B cell (primary cell): ENCODE results near the gene OPHN1. TPM values are rescaled to one million over a fixed set of nuclear protein-coding genes. Genes with fewer than 3 reads are reported as not detected.

Source experiments
- ATAC-seq: fragments of 200-7000 bp; cut with Tn5 transposase; one replicate; pipeline ENCODE4 v1.10.0; 2021; ENCODE audit warnings: low read depth, mild to moderate bottlenecking, moderate number of reproducible peaks, moderate library complexity
- CTCF ChIA-PET: fragments of 350-600 bp; sonication (Branson Sonifier 250); formaldehyde crosslinking; loops from one replicate; lab custom pipeline; 2021; ENCODE audit warnings: antibody characterized with exemption, inconsistent platforms; lab: Charles Lee
- POLR2A ChIA-PET: fragments of 350-600 bp; sonication (Branson Sonifier 250); formaldehyde crosslinking; loops from one replicate; lab custom pipeline; 2021; ENCODE audit warnings: antibody characterized with exemption; lab: Charles Lee
- DNase-seq: peaks from one replicate; pipeline ENCODE4 v3.0.0; 2013
- H2AFZ ChIP-seq: 2 replicates; pipeline ENCODE4 v1.6.1; 2012; ENCODE audit warnings: mild to moderate bottlenecking, low read depth, low read length; ENCODE audit not compliant: insufficient read depth, poor library complexity, severe bottlenecking
- H3K27ac ChIP-seq, 2 donors: 1 replicate in 1 of 2; 2 replicates in 1 of 2; pipeline ENCODE4 v1.5.1; 2012 to 2013; ENCODE audit warnings: low read length in 2 of 2, mild to moderate bottlenecking in 2 of 2, moderate library complexity in 1 of 2
- H3K27me3 ChIP-seq, 4 experiments: fragments of 200-600 bp in 1 of 4; sonication (generic) in 1 of 4; replicated peaks in 1 of 4; 1 replicate in 2 of 4; 2 replicates in 2 of 4; pipeline versions ENCODE4 v1.6.1 to v1.7.0; 2013 to 2016; ENCODE audit warnings: low read length in 3 of 4, mild to moderate bottlenecking in 2 of 4, mixed read lengths in 1 of 4, moderate library complexity in 1 of 4; ENCODE audit not compliant: insufficient read depth in 4 of 4, control insufficient read depth in 3 of 4; ENCODE audit errors: control extremely low read depth in 1 of 4
- H3K36me3 ChIP-seq, 2 experiments: replicated peaks in 1 of 2; 1 replicate in 1 of 2; 2 replicates in 1 of 2; pipeline versions ENCODE4 v1.6.1 to v1.7.1; 2013; ENCODE audit warnings: low read length in 1 of 2; ENCODE audit not compliant: insufficient read depth in 2 of 2, control insufficient read depth in 1 of 2; ENCODE audit errors: control extremely low read depth in 1 of 2, extremely low read depth in 1 of 2
- H3K4me1 ChIP-seq, 2 donors: fragments of 200-600 bp in 1 of 2; sonication (generic) in 1 of 2; 1 replicate in 1 of 2; 2 replicates in 1 of 2; pipeline versions ENCODE4 v1.5.1 to v1.6.1; 2013 to 2017; ENCODE audit warnings: low read length in 2 of 2; ENCODE audit not compliant: control insufficient read depth in 2 of 2, insufficient read depth in 2 of 2
- H3K4me2 ChIP-seq: replicated peaks from 2 replicates; pipeline ENCODE3; 2012; ENCODE audit warnings: mild to moderate bottlenecking, low read depth, low read length; ENCODE audit not compliant: poor library complexity, severe bottlenecking
- H3K4me3 ChIP-seq, 5 experiments: fragments of 200-600 bp in 1 of 5; sonication (generic) in 1 of 5; 1 replicate in 3 of 5; 2 replicates in 2 of 5; pipeline versions ENCODE4 v1.5.1 to v1.7.0; 2011 to 2016; ENCODE audit warnings: low read length in 4 of 5, mild to moderate bottlenecking in 4 of 5, low read depth in 2 of 5, control low read depth in 1 of 5, moderate library complexity in 1 of 5; ENCODE audit not compliant: insufficient read depth in 1 of 5; ENCODE audit errors: control extremely low read depth in 1 of 5, extremely low read depth in 1 of 5
- H3K79me2 ChIP-seq: fragments of 200-600 bp; sonication (generic); one replicate; pipeline ENCODE4 v1.6.0; 2016; ENCODE audit warnings: low read length; ENCODE audit not compliant: control insufficient read depth, insufficient read depth
- H3K9ac ChIP-seq: fragments of 200-600 bp; sonication (generic); 2 replicates; pipeline ENCODE4 v1.6.1; 2017; ENCODE audit warnings: mild to moderate bottlenecking, low read length, moderate library complexity
- H3K9me3 ChIP-seq, 3 donors: one replicate each; pipeline versions ENCODE4 v1.6.1 to v1.7.1; 2013; ENCODE audit warnings: low read length in 2 of 3; ENCODE audit not compliant: control insufficient read depth in 2 of 3, insufficient read depth in 1 of 3; ENCODE audit errors: control extremely low read depth in 1 of 3
- H4K20me1 ChIP-seq: 2 replicates; pipeline ENCODE4 v1.6.0; 2012; ENCODE audit warnings: mild to moderate bottlenecking, low read length; ENCODE audit not compliant: insufficient read depth, control insufficient read depth, poor library complexity, severe bottlenecking
- H3K27ac Mint-ChIP-seq: one replicate; pipeline ENCODE4 v1.8.0; 2021; ENCODE audit warnings: mixed read lengths
- H3K27me3 Mint-ChIP-seq: one replicate; pipeline ENCODE4 v1.8.0; 2021; ENCODE audit warnings: mixed read lengths
- H3K4me1 Mint-ChIP-seq: one replicate; pipeline ENCODE4 v1.8.0; 2021; ENCODE audit warnings: mixed read lengths
- H3K4me3 Mint-ChIP-seq: one replicate; pipeline ENCODE4 v1.8.0; 2021; ENCODE audit warnings: mixed read lengths
- H3K9me3 Mint-ChIP-seq: one replicate; pipeline ENCODE4 v1.8.0; 2022; ENCODE audit warnings: mixed read lengths; ENCODE audit not compliant: insufficient read depth
- EZH2 ChIP-seq: IDR thresholded peaks from 2 replicates; pipeline ENCODE4 v1.6.1; 2012; ENCODE audit warnings: borderline replicate concordance, low read depth, mild to moderate bottlenecking, moderate library complexity, low read length; ENCODE audit not compliant: insufficient read depth, poor library complexity, severe bottlenecking
- WGBS: methylation state at CpG from one replicate; pipeline ENCODE4 v1.1.5; 2013; ENCODE audit warnings: missing lambda C conversion rate; ENCODE audit not compliant: insufficient coverage; 5-methylcytosine and 5-hydroxymethylcytosine counted together
- intact Hi-C: fragments of 100-400 bp; cut with micrococcal nuclease; formaldehyde crosslinking; loops from one replicate; pipeline ENCODE4 v1.10.0; 2022
- polyA plus RNA-seq: library from polyadenylated mRNA; depleted of rRNA; stranded (reverse); fragments of >200 nt; gene quantifications from 2 replicates; pipeline ENCODE4 v1.2.3, GENCODE V29; 2012
- total RNA-seq, 2 donors: library from RNA; stranded (reverse); fragments of 120-200 nt in 1 of 2; gene quantifications; 1 replicate in 1 of 2; 2 replicates in 1 of 2; pipeline versions ENCODE4 v1.2.3 to v1.2.4, GENCODE V29; 2013 to 2022
- TF ChIP-seq, protein P1 (sequence below): fragments of 200-600 bp; IDR thresholded peaks from one replicate; pipeline ENCODE4 v1.8.0; 2022; ENCODE audit warnings: antibody characterized with exemption, mild to moderate bottlenecking

The OPHN1 gene
- total and polyA plus RNA-seq, 2 donors (not counting 1 experiment from before 2014, with no cell fraction given), result 0.03 to 0.17 TPM

DNA sequence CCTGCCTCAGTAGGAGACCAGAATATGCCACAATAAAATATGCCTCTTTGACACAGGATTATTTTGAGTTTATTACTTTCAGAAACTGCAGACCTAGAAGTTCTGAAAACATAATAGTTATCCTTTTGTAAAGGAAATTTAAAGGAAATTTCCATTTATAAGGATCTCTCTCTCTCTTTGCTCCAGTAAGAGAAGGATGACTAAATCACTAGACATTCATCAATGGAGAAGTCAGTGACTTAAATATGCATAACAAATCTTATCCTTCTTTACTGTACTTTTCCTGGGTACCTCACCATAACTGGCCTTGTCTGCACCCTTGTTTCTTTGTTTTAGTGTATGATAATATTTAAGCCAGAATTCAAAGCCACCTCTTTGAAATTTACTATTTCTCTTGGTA lies 28.3 kb upstream of the OPHN1 start:
- Mint-ChIP-seq H3K9me3 (no peaks in the 10 kb centered on the region), H3K27ac (no peak overlapping the region), H3K27me3 (no peaks in the 10 kb centered on the region), H3K4me1 (no peaks in the 10 kb centered on the region), H3K4me3 (no peak overlapping the region)
- Histone ChIP-seq H3K9ac (no peak overlapping the region), H3K4me1 (no peaks in the 10 kb centered on the region), H4K20me1 (no peaks in the 10 kb centered on the region), H3K4me3 (no peak overlapping the region), H3K4me2 (no peak overlapping the region), H3K9me3 (no peaks in the 10 kb centered on the region), H2AFZ (no peak overlapping the region), H3K79me2 (no peaks in the 10 kb centered on the region), H3K27ac (no peak overlapping the region), H3K27me3 (no peaks in the 10 kb centered on the region), H3K36me3 (no peaks in the 10 kb centered on the region)
- CTCF ChIA-PET, result no interaction called here
- intact Hi-C loops, result no loop called here
- ATAC-seq, result no peak
- POLR2A ChIA-PET, result no interaction called here
- TF ChIP-seq, protein P1, sequence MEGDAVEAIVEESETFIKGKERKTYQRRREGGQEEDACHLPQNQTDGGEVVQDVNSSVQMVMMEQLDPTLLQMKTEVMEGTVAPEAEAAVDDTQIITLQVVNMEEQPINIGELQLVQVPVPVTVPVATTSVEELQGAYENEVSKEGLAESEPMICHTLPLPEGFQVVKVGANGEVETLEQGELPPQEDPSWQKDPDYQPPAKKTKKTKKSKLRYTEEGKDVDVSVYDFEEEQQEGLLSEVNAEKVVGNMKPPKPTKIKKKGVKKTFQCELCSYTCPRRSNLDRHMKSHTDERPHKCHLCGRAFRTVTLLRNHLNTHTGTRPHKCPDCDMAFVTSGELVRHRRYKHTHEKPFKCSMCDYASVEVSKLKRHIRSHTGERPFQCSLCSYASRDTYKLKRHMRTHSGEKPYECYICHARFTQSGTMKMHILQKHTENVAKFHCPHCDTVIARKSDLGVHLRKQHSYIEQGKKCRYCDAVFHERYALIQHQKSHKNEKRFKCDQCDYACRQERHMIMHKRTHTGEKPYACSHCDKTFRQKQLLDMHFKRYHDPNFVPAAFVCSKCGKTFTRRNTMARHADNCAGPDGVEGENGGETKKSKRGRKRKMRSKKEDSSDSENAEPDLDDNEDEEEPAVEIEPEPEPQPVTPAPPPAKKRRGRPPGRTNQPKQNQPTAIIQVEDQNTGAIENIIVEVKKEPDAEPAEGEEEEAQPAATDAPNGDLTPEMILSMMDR, result no peak
- TF ChIP-seq EZH2, result no peak
- DNase-seq, result no peak

DNA sequence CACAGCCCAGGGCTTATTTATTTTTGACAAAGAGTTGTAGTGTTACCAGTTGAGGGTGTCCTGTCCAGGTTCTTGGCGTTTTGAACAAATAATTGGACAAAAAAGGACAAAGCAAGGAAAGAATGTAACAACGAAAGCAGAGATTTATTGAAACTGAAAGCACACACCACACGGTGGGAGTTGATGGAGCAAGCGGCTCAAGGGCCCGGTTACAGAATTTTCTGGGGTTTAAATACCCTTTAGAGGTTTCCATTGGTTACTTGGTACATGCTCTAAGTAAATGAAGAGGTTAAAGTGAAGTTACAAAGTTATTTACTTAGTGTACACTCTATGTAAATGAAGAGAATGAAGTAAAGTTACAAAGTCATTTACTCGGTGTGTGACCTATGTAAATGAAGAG lies 27.8 kb upstream of the OPHN1 start:
- Histone ChIP-seq H3K4me2 (no peak overlapping the region), H3K36me3 (no peaks in the 10 kb centered on the region), H3K27me3 (no peaks in the 10 kb centered on the region), H3K27ac (no peak overlapping the region), H3K79me2 (no peaks in the 10 kb centered on the region), H3K9me3 (no peaks in the 10 kb centered on the region), H4K20me1 (no peaks in the 10 kb centered on the region), H3K9ac (no peak overlapping the region), H2AFZ (no peak overlapping the region), H3K4me1 (no peaks in the 10 kb centered on the region), H3K4me3 (no peak overlapping the region)
- WGBS, result 100% methylated on average over 1 of the region's 6 CpGs
- TF ChIP-seq, protein P1, result no peak
- no peaks in the 10 kb centered on the region for H3K9me3 Mint-ChIP-seq
- ChIA-PET POLR2A (no interaction called here), CTCF (no interaction called here)
- H3K27ac Mint-ChIP-seq, result no peak overlapping the region
- no peak overlapping the region for H3K4me3 Mint-ChIP-seq
- intact Hi-C loops, result no loop called here
- DNase-seq (no peak), ATAC-seq (no peak)
- no peaks in the 10 kb centered on the region for H3K4me1 Mint-ChIP-seq
- H3K27me3 Mint-ChIP-seq, result no peaks in the 10 kb centered on the region
